ENCODE data around the gene CWF19L1.

CWF19L1 gene

DNA sequence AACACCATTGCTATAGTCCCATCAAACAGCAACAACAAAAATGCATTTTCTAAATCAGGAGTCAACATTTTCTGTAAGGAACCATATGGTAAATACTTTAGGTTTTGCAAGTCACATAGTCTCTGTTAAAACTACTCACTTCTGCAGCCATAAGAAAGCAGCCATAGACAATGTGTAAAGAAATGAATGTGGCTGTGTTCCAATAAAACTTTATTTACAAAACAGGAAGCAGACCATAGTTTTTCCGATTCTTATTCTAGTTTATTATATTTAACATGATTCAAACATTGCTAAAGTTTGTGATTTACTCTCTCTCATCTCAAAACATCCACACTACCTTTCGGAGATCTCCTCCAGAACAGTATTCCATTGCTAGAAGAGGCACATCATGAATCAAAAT lies 44.9 kb downstream of the CWF19L1 start (continued):
- no peak for TF ChIP-seq SNAI2 (CRISPR knock-in tag; IDR thresholded peaks at IDR 0.05)
- TF ChIP-seq ZFP30 (CRISPR knock-in tag; IDR thresholded peaks at IDR 0.05) = no peak
- no peak for TF ChIP-seq ZFP3 (CRISPR knock-in tag; IDR thresholded peaks at IDR 0.05)
- no peak for TF ChIP-seq ISL1 (CRISPR knock-in tag; IDR thresholded peaks at IDR 0.05)
- TF ChIP-seq, protein P1, sequence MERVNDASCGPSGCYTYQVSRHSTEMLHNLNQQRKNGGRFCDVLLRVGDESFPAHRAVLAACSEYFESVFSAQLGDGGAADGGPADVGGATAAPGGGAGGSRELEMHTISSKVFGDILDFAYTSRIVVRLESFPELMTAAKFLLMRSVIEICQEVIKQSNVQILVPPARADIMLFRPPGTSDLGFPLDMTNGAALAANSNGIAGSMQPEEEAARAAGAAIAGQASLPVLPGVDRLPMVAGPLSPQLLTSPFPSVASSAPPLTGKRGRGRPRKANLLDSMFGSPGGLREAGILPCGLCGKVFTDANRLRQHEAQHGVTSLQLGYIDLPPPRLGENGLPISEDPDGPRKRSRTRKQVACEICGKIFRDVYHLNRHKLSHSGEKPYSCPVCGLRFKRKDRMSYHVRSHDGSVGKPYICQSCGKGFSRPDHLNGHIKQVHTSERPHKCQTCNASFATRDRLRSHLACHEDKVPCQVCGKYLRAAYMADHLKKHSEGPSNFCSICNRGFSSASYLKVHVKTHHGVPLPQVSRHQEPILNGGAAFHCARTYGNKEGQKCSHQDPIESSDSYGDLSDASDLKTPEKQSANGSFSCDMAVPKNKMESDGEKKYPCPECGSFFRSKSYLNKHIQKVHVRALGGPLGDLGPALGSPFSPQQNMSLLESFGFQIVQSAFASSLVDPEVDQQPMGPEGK (CRISPR knock-in tag; IDR thresholded peaks at IDR 0.05; ENCODE audit: borderline replicate concordance) = no peak

DNA sequence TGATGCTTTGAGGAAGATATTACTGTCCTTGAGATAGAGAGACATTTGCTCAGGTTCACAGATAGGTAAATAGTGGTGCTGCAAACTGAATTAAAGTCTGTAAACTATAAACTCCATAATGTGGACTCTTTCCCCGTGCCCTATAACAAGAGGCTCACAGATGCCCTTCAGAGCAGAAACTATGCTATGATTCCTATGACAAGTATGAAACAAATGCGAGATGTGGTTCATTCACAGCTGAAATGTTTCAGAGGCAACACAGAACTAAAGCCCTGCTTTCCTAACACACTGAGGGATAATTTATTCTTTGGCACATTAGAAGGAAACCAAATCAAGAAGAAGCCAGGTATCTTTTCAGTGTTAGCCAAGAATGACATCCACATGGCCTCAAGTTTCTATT lies 51.4 kb downstream of the CWF19L1 start:
- TF ChIP-seq ZNF8 (CRISPR knock-in tag; IDR thresholded peaks at IDR 0.05) (no peak), TOX (CRISPR knock-in tag; IDR thresholded peaks at IDR 0.05; ENCODE audit: borderline replicate concordance) (no peak), ESRRG (CRISPR knock-in tag; IDR thresholded peaks at IDR 0.05) (no peak), BACH2 (CRISPR knock-in tag; IDR thresholded peaks at IDR 0.05; ENCODE audit: borderline replicate concordance) (no peak), ZC3H10 (CRISPR knock-in tag; IDR thresholded peaks at IDR 0.05) (no peak), SNAI2 (CRISPR knock-in tag; IDR thresholded peaks at IDR 0.05) (no peak), ZNF70 (CRISPR knock-in tag; IDR thresholded peaks at IDR 0.05) (no peak), GLIS3 (CRISPR knock-in tag; IDR thresholded peaks at IDR 0.05) (no peak), ZNF565 (CRISPR knock-in tag; conservative IDR thresholded peaks at IDR 0.05; ENCODE audit: low read depth) (no peak), ZFP3 (CRISPR knock-in tag; IDR thresholded peaks at IDR 0.05) (no peak), ISL1 (CRISPR knock-in tag; IDR thresholded peaks at IDR 0.05) (no peak)
- no peak for ATAC-seq

DNA sequence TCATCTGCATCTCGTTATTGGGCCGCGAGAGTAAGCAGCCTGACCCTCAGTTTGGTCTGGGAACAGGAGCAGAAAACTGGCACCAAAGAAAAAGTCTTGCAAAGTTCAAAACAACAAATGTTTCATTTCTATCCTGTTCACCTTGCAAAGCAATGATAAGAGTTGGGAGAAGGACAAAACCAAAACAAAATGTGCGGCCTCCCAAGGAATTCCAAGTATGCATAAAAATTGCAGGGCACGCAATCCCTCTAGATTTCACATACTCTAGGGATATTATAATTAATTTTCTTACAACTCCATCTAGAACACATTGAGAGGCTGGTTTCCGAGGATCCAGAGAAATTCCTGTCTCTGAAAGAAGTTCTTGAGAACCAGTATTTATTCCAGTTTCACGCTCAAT lies 58.1 kb downstream of the CWF19L1 start:
- ATAC-seq = no peak
- TF ChIP-seq ESRRG (CRISPR knock-in tag; IDR thresholded peaks at IDR 0.05) (no peak), ZFP3 (CRISPR knock-in tag; IDR thresholded peaks at IDR 0.05) (no peak), ZNF565 (CRISPR knock-in tag; conservative IDR thresholded peaks at IDR 0.05; ENCODE audit: low read depth) (no peak), ISL1 (CRISPR knock-in tag; IDR thresholded peaks at IDR 0.05) (no peak)
- TF ChIP-seq, protein P2, sequence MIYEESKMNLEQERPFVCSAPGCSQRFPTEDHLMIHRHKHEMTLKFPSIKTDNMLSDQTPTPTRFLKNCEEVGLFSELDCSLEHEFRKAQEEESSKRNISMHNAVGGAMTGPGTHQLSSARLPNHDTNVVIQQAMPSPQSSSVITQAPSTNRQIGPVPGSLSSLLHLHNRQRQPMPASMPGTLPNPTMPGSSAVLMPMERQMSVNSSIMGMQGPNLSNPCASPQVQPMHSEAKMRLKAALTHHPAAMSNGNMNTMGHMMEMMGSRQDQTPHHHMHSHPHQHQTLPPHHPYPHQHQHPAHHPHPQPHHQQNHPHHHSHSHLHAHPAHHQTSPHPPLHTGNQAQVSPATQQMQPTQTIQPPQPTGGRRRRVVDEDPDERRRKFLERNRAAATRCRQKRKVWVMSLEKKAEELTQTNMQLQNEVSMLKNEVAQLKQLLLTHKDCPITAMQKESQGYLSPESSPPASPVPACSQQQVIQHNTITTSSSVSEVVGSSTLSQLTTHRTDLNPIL (CRISPR knock-in tag; IDR thresholded peaks at IDR 0.05; ENCODE audit: low read depth) = no peak
- TF ChIP-seq, protein P3, sequence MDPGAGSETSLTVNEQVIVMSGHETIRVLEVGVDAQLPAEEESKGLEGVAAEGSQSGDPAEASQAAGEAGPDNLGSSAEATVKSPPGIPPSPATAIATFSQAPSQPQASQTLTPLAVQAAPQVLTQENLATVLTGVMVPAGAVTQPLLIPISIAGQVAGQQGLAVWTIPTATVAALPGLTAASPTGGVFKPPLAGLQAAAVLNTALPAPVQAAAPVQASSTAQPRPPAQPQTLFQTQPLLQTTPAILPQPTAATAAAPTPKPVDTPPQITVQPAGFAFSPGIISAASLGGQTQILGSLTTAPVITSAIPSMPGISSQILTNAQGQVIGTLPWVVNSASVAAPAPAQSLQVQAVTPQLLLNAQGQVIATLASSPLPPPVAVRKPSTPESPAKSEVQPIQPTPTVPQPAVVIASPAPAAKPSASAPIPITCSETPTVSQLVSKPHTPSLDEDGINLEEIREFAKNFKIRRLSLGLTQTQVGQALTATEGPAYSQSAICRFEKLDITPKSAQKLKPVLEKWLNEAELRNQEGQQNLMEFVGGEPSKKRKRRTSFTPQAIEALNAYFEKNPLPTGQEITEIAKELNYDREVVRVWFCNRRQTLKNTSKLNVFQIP (CRISPR knock-in tag; IDR thresholded peaks at IDR 0.05; ENCODE audit: borderline replicate concordance, low read depth) = no peak

DNA sequence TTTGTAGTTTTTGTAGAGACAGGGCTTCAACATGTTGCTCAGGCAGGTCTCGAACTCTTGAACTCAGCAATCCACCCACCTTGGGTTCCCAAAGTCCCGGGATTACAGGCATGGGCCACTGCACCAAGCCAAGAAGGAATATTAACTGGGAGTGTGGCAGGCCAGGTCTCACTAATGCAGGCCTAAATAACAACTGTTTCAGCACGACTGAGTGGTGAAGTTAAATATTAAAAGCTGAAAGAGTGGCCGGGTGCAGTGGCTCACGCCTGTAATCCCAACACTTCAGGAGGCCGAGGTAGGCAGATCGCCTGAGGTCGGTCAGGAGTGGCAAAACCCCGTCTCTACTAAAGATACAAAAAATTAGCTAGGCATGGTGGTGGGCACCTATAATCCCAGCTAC lies 59.2 kb downstream of the CWF19L1 start:
- TF ChIP-seq ZFP30 (CRISPR knock-in tag; IDR thresholded peaks at IDR 0.05) = no peak
- no peak for TF ChIP-seq ZNF565 (CRISPR knock-in tag; conservative IDR thresholded peaks at IDR 0.05; ENCODE audit: low read depth)
- no peak for TF ChIP-seq ESRRG (CRISPR knock-in tag; IDR thresholded peaks at IDR 0.05)
- no peak for TF ChIP-seq SNAI2 (CRISPR knock-in tag; IDR thresholded peaks at IDR 0.05)
- no peak for TF ChIP-seq CSDC2 (CRISPR knock-in tag; IDR thresholded peaks at IDR 0.05)
- no peak for TF ChIP-seq ISL1 (CRISPR knock-in tag; IDR thresholded peaks at IDR 0.05)
- no peak for TF ChIP-seq ZNF70 (CRISPR knock-in tag; IDR thresholded peaks at IDR 0.05)
- no peak for TF ChIP-seq ZC3H10 (CRISPR knock-in tag; IDR thresholded peaks at IDR 0.05)
- TF ChIP-seq ZNF8 (CRISPR knock-in tag; IDR thresholded peaks at IDR 0.05) = no peak
- no peak for TF ChIP-seq TCF4 (CRISPR knock-in tag; IDR thresholded peaks at IDR 0.05; ENCODE audit: borderline replicate concordance)
- TF ChIP-seq OSR1 (CRISPR knock-in tag; IDR thresholded peaks at IDR 0.05) = no peak
- no peak for ATAC-seq

DNA sequence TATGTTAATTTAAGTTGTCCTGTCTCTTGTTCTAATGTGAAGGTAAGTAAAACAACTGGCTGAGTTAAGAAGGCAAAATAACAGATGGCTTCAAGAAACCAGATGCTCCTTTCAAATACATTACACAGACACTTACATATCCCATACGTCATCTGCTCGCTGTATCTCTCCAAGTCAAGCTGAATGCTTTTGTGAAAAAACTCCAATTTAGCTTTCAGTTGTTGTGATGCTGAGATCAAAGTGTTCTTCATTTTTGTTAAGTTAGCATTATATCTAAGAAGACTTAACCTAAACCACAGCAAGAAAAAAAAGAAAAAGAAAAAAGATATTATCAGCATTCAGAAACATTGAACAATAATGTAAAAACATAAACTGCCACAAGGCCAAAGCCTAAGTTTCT lies 63.1 kb downstream of the CWF19L1 start:
- ATAC-seq = no peak
- TF ChIP-seq RARB (CRISPR knock-in tag; IDR thresholded peaks at IDR 0.05) (no peak), ZNF8 (CRISPR knock-in tag; IDR thresholded peaks at IDR 0.05) (no peak), TCF4 (CRISPR knock-in tag; IDR thresholded peaks at IDR 0.05; ENCODE audit: borderline replicate concordance) (peak; percentile 38; the same call in 1 of the 2 replicates), ZFP3 (CRISPR knock-in tag; IDR thresholded peaks at IDR 0.05) (no peak), ARNTL (CRISPR knock-in tag; IDR thresholded peaks at IDR 0.05; ENCODE audit: borderline replicate concordance, low read depth) (no peak), ZC3H10 (CRISPR knock-in tag; IDR thresholded peaks at IDR 0.05) (no peak), TOX (CRISPR knock-in tag; IDR thresholded peaks at IDR 0.05; ENCODE audit: borderline replicate concordance) (no peak)
- TF ChIP-seq, protein P4, sequence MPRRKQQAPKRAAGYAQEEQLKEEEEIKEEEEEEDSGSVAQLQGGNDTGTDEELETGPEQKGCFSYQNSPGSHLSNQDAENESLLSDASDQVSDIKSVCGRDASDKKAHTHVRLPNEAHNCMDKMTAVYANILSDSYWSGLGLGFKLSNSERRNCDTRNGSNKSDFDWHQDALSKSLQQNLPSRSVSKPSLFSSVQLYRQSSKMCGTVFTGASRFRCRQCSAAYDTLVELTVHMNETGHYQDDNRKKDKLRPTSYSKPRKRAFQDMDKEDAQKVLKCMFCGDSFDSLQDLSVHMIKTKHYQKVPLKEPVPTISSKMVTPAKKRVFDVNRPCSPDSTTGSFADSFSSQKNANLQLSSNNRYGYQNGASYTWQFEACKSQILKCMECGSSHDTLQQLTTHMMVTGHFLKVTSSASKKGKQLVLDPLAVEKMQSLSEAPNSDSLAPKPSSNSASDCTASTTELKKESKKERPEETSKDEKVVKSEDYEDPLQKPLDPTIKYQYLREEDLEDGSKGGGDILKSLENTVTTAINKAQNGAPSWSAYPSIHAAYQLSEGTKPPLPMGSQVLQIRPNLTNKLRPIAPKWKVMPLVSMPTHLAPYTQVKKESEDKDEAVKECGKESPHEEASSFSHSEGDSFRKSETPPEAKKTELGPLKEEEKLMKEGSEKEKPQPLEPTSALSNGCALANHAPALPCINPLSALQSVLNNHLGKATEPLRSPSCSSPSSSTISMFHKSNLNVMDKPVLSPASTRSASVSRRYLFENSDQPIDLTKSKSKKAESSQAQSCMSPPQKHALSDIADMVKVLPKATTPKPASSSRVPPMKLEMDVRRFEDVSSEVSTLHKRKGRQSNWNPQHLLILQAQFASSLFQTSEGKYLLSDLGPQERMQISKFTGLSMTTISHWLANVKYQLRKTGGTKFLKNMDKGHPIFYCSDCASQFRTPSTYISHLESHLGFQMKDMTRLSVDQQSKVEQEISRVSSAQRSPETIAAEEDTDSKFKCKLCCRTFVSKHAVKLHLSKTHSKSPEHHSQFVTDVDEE (CRISPR knock-in tag; IDR thresholded peaks at IDR 0.05) = no peak
